Mesothelial cell of epicardium (in vitro differentiated cells): ENCODE measurements around the gene CASKIN2. TPM values are rescaled to one million over a fixed set of nuclear protein-coding genes. Genes with fewer than 3 reads are reported as not detected.

Experiments used
- DNase-seq, 2 experiments: peaks; one replicate each; pipeline ENCODE4 v3.0.0; 2021; ENCODE audit warnings: low spot score in 2 of 2; ENCODE audit not compliant: unreplicated experiment in 2 of 2
- H3K27ac Mint-ChIP-seq: 2 replicates; pipeline ENCODE4 v1.8.0; 2021; ENCODE audit warnings: mixed read lengths
- H3K27me3 Mint-ChIP-seq: 2 replicates; pipeline ENCODE4 v1.8.0; 2021; ENCODE audit warnings: low read depth, mixed read lengths
- H3K36me3 Mint-ChIP-seq: 2 replicates; pipeline ENCODE4 v1.8.0; 2021; ENCODE audit warnings: mixed read lengths
- H3K4me1 Mint-ChIP-seq: 2 replicates; pipeline ENCODE4 v1.8.0; 2021; ENCODE audit warnings: mixed read lengths
- H3K4me3 Mint-ChIP-seq: 2 replicates; pipeline ENCODE4 v1.8.0; 2021; ENCODE audit warnings: mild to moderate bottlenecking, moderate library complexity, mixed read lengths
- H3K9me3 Mint-ChIP-seq: 2 replicates; pipeline ENCODE4 v1.8.0; 2021; ENCODE audit warnings: mixed read lengths
- total RNA-seq: library from RNA; stranded (reverse); gene quantifications from 3 replicates; pipeline ENCODE4 v1.2.1, GENCODE V29; 2021
- TF ChIP-seq, protein P1 (sequence below): fragments of 200-600 bp; sonication (generic); IDR thresholded peaks from one replicate; pipeline ENCODE4 v1.5.0; 2021; ENCODE audit warnings: antibody characterized with exemption; ENCODE audit not compliant: unreplicated experiment

The CASKIN2 gene
- total RNA-seq, 1 donor from 2014 or later, result 37.4 TPM

DNA sequence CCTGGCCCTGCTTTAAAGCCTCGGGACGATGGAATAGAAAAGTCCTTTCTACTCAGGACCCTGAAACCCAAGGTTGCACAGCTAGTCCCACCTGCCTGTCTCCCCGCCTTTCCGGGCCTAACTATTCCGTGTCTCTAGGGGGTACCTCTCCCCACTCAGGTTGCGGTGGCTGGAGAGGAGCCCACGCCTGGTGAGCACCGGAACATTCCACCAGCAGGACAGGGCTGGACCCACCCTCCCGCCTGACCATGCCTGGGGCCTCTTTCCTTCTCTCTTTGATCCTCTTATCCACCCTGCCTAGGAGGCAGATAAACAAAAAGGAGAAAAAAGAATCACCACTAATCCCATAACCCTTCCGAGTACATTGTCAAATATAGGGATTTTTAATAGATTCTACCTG is 21.0 kb upstream of the CASKIN2 start:
- no peak for DNase-seq
- peaks cover 9% of the 10 kb centered on the region for H3K4me1 Mint-ChIP-seq
- no peak overlapping the region for H3K27ac Mint-ChIP-seq
- H3K9me3 Mint-ChIP-seq, result no peaks in the 10 kb centered on the region
- TF ChIP-seq, protein P1, sequence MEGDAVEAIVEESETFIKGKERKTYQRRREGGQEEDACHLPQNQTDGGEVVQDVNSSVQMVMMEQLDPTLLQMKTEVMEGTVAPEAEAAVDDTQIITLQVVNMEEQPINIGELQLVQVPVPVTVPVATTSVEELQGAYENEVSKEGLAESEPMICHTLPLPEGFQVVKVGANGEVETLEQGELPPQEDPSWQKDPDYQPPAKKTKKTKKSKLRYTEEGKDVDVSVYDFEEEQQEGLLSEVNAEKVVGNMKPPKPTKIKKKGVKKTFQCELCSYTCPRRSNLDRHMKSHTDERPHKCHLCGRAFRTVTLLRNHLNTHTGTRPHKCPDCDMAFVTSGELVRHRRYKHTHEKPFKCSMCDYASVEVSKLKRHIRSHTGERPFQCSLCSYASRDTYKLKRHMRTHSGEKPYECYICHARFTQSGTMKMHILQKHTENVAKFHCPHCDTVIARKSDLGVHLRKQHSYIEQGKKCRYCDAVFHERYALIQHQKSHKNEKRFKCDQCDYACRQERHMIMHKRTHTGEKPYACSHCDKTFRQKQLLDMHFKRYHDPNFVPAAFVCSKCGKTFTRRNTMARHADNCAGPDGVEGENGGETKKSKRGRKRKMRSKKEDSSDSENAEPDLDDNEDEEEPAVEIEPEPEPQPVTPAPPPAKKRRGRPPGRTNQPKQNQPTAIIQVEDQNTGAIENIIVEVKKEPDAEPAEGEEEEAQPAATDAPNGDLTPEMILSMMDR, result no peak
- H3K27me3 Mint-ChIP-seq, result no peaks in the 10 kb centered on the region
- peaks cover 2% of the 10 kb centered on the region for H3K36me3 Mint-ChIP-seq
- H3K4me3 Mint-ChIP-seq, result no peak overlapping the region

DNA sequence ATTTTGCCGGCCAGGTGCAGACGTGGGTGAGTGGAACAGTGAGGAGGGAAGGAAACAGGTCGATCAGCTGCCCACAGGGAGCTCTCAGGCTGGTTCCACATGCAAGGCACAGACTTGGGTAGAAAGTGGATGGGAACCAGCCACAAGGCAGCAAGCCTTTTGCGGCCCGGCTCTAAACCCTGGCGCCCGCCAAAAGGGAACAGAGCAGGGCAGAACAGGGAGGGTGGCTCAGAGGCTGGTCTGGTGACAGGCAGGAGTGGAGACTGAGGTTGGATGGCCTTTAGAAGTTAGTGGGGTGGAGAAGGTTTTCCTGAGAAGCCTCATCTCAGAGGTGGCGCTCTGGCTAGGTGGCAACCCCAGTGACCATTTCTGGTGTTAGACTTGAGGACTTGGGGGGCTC is 20.5 kb upstream of the CASKIN2 start:
- Mint-ChIP-seq H3K9me3 (no peaks in the 10 kb centered on the region), H3K27ac (no peak overlapping the region), H3K27me3 (no peaks in the 10 kb centered on the region), H3K4me3 (no peak overlapping the region), H3K36me3 (peaks cover 2% of the 10 kb centered on the region), H3K4me1 (peaks cover 9% of the 10 kb centered on the region)
- DNase-seq, result no peak
- TF ChIP-seq, protein P1, result no peak

DNA sequence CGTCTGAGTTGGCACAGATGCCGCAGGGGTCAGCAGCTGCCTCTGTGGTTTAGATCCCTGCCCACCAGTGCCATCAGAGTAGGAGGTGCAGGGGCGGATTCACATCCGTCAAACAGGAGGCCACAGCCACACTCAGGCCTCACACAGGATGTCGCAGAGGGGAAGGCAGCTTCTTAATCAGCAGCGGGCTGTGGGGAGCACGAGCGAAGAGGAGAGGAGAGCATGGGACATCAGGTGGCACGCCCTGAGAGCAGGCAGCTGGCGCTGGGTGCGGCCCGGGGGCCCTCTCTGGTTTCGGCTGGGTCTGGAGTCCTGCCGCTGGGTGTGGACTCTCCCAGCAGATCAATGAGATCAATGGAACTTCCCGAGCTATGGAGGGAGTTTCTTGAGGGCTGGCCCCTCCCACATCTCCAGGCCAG is 19.8 kb upstream of the CASKIN2 start:
- Mint-ChIP-seq H3K9me3 (no peaks in the 10 kb centered on the region), H3K4me1 (peaks cover 4% of the 10 kb centered on the region), H3K4me3 (no peak overlapping the region), H3K27me3 (no peaks in the 10 kb centered on the region), H3K36me3 (peaks cover 2% of the 10 kb centered on the region), H3K27ac (no peak overlapping the region)
- TF ChIP-seq, protein P1, result no peak
- no peak for DNase-seq

DNA sequence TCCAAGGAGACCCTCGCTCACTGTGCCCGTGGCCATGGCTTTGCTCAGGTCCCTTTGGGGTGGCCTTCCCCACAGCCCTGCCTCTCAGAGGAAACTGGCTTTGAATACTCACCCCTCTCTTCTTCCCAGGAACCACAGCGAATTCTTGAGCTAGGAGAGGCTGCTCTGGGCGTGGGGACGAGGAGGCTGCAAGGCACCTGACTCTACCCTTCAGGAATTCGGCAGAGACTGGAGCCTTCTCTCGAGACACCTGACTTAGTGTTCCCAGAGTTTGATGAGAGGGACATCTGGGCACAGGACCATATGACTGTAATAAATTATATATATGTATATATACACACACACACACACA is 16.4 kb upstream of the CASKIN2 start:
- DNase-seq, result no peak
- Mint-ChIP-seq H3K9me3 (no peaks in the 10 kb centered on the region), H3K36me3 (peaks cover 2% of the 10 kb centered on the region), H3K27ac (peak overlapping the region; percentile 76), H3K4me3 (no peak overlapping the region), H3K4me1 (peaks cover 2% of the 10 kb centered on the region), H3K27me3 (peaks cover 5% of the 10 kb centered on the region)
- TF ChIP-seq, protein P1, result no peak

DNA sequence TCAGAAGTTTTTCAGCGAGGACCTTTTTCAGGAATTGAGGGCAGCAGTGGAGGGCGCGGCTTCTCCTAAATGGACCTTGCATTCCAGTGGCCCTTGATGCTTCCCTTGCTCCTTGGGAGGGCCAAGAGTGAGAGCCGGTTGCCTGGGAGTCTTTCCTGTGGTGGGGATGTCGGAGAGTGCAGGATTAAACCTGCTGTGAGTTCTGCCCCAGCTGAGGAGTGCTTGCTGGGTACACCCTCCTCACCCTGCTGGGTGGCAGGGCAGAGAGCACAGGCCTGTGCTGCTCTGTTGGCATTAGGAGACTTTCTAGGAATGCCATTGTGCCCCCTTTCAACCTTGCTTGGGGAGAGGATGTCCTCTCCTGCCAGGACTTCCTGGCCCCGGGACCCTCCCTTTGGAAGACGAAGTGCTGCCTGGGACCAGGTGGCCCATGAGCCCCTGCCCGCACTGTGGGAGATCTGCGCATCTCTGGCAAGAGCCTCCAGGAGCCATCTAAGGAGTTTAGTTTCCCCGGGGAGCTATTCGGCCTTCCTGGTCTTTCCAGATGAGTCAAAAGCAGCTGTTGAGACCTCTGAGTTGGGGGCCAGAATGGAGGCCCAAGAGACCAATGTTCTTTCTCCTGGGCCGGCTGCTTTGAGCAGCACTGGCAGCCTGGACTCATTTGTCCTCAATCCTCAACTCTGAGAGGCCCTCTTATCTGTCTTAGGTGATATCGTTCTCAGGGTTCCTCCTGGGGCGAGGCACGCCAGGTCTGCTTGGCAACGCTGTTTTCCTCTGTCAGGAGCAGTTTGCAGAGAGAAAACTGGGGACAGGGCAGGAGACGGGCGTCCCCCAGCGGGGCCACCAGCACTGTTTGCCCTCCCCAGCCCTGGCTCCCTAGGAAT is 15.7 kb upstream of the CASKIN2 start:
- no peak for DNase-seq
- Mint-ChIP-seq H3K4me3 (no peak overlapping the region), H3K9me3 (no peaks in the 10 kb centered on the region), H3K4me1 (peaks cover 8% of the 10 kb centered on the region), H3K27me3 (peaks cover 11% of the 10 kb centered on the region), H3K36me3 (peaks cover 2% of the 10 kb centered on the region), H3K27ac (peak overlapping the region; percentile 76)
- TF ChIP-seq, protein P1, result no peak
